Measurements from ENCODE around the gene TRAF1. TPM values are rescaled to one million over a fixed set of nuclear protein-coding genes. Genes with fewer than 3 reads are reported as not detected.

TRAF1 gene
- total and polyA plus RNA-seq, 8 donors = 1.3 to 8.1 (median 2.4) TPM

- TF ChIP-seq, protein P1, sequence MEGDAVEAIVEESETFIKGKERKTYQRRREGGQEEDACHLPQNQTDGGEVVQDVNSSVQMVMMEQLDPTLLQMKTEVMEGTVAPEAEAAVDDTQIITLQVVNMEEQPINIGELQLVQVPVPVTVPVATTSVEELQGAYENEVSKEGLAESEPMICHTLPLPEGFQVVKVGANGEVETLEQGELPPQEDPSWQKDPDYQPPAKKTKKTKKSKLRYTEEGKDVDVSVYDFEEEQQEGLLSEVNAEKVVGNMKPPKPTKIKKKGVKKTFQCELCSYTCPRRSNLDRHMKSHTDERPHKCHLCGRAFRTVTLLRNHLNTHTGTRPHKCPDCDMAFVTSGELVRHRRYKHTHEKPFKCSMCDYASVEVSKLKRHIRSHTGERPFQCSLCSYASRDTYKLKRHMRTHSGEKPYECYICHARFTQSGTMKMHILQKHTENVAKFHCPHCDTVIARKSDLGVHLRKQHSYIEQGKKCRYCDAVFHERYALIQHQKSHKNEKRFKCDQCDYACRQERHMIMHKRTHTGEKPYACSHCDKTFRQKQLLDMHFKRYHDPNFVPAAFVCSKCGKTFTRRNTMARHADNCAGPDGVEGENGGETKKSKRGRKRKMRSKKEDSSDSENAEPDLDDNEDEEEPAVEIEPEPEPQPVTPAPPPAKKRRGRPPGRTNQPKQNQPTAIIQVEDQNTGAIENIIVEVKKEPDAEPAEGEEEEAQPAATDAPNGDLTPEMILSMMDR (IDR thresholded peaks at IDR 0.05) = no peak
- intact Hi-C loops (cut with DNase I) = no loop called here
- no peak for FAIRE-seq
- no peak overlapping the region for H3K4me3 ChIP-seq
- H3K4me1 ChIP-seq = no peaks in the 10 kb centered on the region
- no peak overlapping the region for H3K27ac ChIP-seq
- no peak for DNase-seq
- ATAC-seq = no peak
- WGBS, 2 donors = 84 to 85% methylated on average over 14 of the region's 14 CpGs
- no peaks in the 10 kb centered on the region for H3K36me3 ChIP-seq
- no peaks in the 10 kb centered on the region for H3K9me3 ChIP-seq
- H3K27me3 ChIP-seq = no peaks in the 10 kb centered on the region
Observed at GRCh38 chr9:120890320-120891244, 36.0 kb downstream of the TRAF1 start.

- Histone ChIP-seq H3K36me3 (no peaks in the 10 kb centered on the region), H3K9me3 (no peaks in the 10 kb centered on the region), H3K4me1 (no peaks in the 10 kb centered on the region), H3K4me3 (no peak overlapping the region), H3K27ac (no peak overlapping the region), H3K27me3 (no peaks in the 10 kb centered on the region)
- no peak for ATAC-seq
- TF ChIP-seq, protein P1 (IDR thresholded peaks at IDR 0.05) = no peak
- 97 to 100% methylated on average over 1 of the region's 1 CpG for WGBS, 2 donors
- FAIRE-seq = no peak
- intact Hi-C loops (cut with DNase I) = no loop called here
- DNase-seq = no peak
Observed at GRCh38 chr9:120889606-120890271, 36.9 kb downstream of the TRAF1 start.

DNA sequence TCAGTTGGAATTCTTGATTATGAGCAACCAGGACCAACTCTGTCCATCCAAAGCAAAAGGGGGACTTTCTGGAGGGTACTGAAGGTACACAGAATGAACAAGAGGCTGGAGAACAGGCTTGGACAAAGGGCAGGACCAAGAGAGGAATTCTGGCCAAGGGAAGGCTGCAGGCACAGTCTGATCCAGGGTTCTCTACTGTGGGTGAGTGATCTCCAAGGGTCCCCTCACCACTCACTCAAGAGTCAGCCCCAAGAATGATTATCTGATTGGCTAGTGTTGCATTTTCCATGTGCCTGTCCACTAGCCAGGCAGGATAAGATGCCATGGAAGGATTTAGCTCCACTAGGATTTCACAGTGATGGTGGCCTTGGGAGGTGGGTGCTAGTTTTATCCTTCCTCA is 38.0 kb downstream of the TRAF1 start:
- no peak overlapping the region for H3K4me3 ChIP-seq

GRCh38 chr9:120886490-120886967 is 40.1 kb downstream of the TRAF1 start:
- Histone ChIP-seq H3K36me3 (no peaks in the 10 kb centered on the region), H3K27ac (no peak overlapping the region), H3K4me3 (no peak overlapping the region), H3K27me3 (no peaks in the 10 kb centered on the region), H3K9me3 (no peaks in the 10 kb centered on the region), H3K4me1 (no peaks in the 10 kb centered on the region)
- DNase-seq (no peak), ATAC-seq (peak in 2 of 4 donors; percentile 15 to 36), FAIRE-seq (no peak)
- 74% methylated on average over 8 of the region's 8 CpGs for WGBS, 2 donors
- TF ChIP-seq, protein P1 (IDR thresholded peaks at IDR 0.05) = no peak
- intact Hi-C loops (cut with DNase I) = no loop called here

More for the DNA sequence above, 38.0 kb downstream of the TRAF1 start:
- no peaks in the 10 kb centered on the region for H3K4me1 ChIP-seq
- no peak overlapping the region for H3K27ac ChIP-seq
- no peaks in the 10 kb centered on the region for H3K36me3 ChIP-seq
- no peaks in the 10 kb centered on the region for H3K27me3 ChIP-seq
- intact Hi-C loops (cut with DNase I) = no loop called here
- no peak for DNase-seq
- FAIRE-seq = no peak
- ATAC-seq = no peak
- TF ChIP-seq, protein P1 (IDR thresholded peaks at IDR 0.05) = no peak
- H3K9me3 ChIP-seq = no peaks in the 10 kb centered on the region

Measured in pancreas (tissue), 10 donors.